AG08396 (cell line): ENCODE data around the gene PRKD1.

Experiments
- DNase-seq: peaks from one replicate; pipeline ENCODE4 v3.0.0; 2012; ENCODE audit warnings: low spot score, mixed read lengths

Gene PRKD1

GRCh38 chr14:29838752-29839151, 88.9 kb downstream of the PRKD1 start:
- DNase-seq, result no peak

GRCh38 chr14:29836395-29836794, 91.3 kb downstream of the PRKD1 start:
- no peak for DNase-seq

GRCh38 chr14:29832042-29832441, 95.6 kb downstream of the PRKD1 start:
- DNase-seq, result no peak

- DNase-seq, result no peak
Measured at GRCh38 chr14:29829851-29830250, 97.8 kb downstream of the PRKD1 start.

- DNase-seq, result no peak
Measured at GRCh38 chr14:29823816-29824215, 103.8 kb downstream of the PRKD1 start.

GRCh38 chr14:29822430-29822709, 105.3 kb downstream of the PRKD1 start:
- DNase-seq, result no peak

GRCh38 chr14:29821661-29822429, 105.8 kb downstream of the PRKD1 start:
- no peak for DNase-seq

GRCh38 chr14:29821242-29821641, 106.4 kb downstream of the PRKD1 start:
- DNase-seq, result no peak

GRCh38 chr14:29820785-29821184, 106.9 kb downstream of the PRKD1 start:
- DNase-seq, result no peak

GRCh38 chr14:29817767-29818405, 109.8 kb downstream of the PRKD1 start:
- no peak for DNase-seq

GRCh38 chr14:29815016-29815674, 112.5 kb downstream of the PRKD1 start:
- no peak for DNase-seq

GRCh38 chr14:29814156-29815015, 113.3 kb downstream of the PRKD1 start:
- DNase-seq, result no peak

GRCh38 chr14:29810682-29811081, 117.0 kb downstream of the PRKD1 start:
- no peak for DNase-seq

- DNase-seq, result no peak
Measured at GRCh38 chr14:29810064-29810463, 117.6 kb downstream of the PRKD1 start.

- DNase-seq, result no peak
Measured at GRCh38 chr14:29806124-29806517, 121.5 kb downstream of the PRKD1 start.

GRCh38 chr14:29805415-29806123, 122.1 kb downstream of the PRKD1 start:
- DNase-seq, result peak; percentile 60

GRCh38 chr14:29804481-29805266, 123.0 kb downstream of the PRKD1 start:
- no peak for DNase-seq

- no peak for DNase-seq
Measured at GRCh38 chr14:29803045-29803444, 124.6 kb downstream of the PRKD1 start.

- no peak for DNase-seq
Measured at GRCh38 chr14:29802211-29802610, 125.4 kb downstream of the PRKD1 start.

GRCh38 chr14:29800961-29801360, 126.7 kb downstream of the PRKD1 start:
- no peak for DNase-seq
